ENCODE data around the gene ST14.
"Not testable (repeated sequence)": the region's sequence is repeated elsewhere in the genome, so short reads cannot be mapped to it uniquely, and the experiment has no call there.

Gene ST14

GRCh38 chr11:130164221-130164570 is 4.6 kb downstream of the ST14 start:
- DNase-seq (ENCODE audit: low read depth), result no peak

- DNase-seq (ENCODE audit: low read depth), result no peak
These were observed 6.2 kb downstream of the ST14 start for GRCh38 chr11:130165601-130166456.

- no peak for DNase-seq (ENCODE audit: low read depth)
These were observed 6.8 kb downstream of the ST14 start for GRCh38 chr11:130166457-130166784.

- DNase-seq (ENCODE audit: low read depth), result no peak
These were observed 7.6 kb downstream of the ST14 start for GRCh38 chr11:130167146-130167545.

GRCh38 chr11:130168105-130168504 is 8.5 kb downstream of the ST14 start:
- no peak for DNase-seq (ENCODE audit: low read depth)

- no peak for DNase-seq (ENCODE audit: low read depth)
These were observed 10.8 kb downstream of the ST14 start for GRCh38 chr11:130170345-130170744.

GRCh38 chr11:130171534-130171933 is 12.0 kb downstream of the ST14 start:
- DNase-seq (ENCODE audit: low read depth), result no peak

- DNase-seq (ENCODE audit: low read depth), result not testable (repeated sequence)
These were observed 12.4 kb downstream of the ST14 start for GRCh38 chr11:130172001-130172400.

- no peak for DNase-seq (ENCODE audit: low read depth)
These were observed 15.1 kb downstream of the ST14 start for GRCh38 chr11:130174642-130175041.

GRCh38 chr11:130175898-130176297 is 16.3 kb downstream of the ST14 start:
- no peak for DNase-seq (ENCODE audit: low read depth)

- DNase-seq (ENCODE audit: low read depth), result no peak
These were observed 18.2 kb downstream of the ST14 start for GRCh38 chr11:130177782-130178181.

- DNase-seq (ENCODE audit: low read depth), result no peak
These were observed 19.1 kb downstream of the ST14 start for GRCh38 chr11:130178441-130179339.

GRCh38 chr11:130179396-130180306 is 20.1 kb downstream of the ST14 start:
- no peak for DNase-seq (ENCODE audit: low read depth)

- no peak for DNase-seq (ENCODE audit: low read depth)
These were observed 20.9 kb downstream of the ST14 start for GRCh38 chr11:130180491-130180890.

GRCh38 chr11:130180896-130181294 is 21.3 kb downstream of the ST14 start:
- DNase-seq (ENCODE audit: low read depth), result no peak

- no peak for DNase-seq (ENCODE audit: low read depth)
These were observed 22.0 kb downstream of the ST14 start for GRCh38 chr11:130181295-130182272.

GRCh38 chr11:130183878-130184610 is 24.5 kb downstream of the ST14 start:
- DNase-seq (ENCODE audit: low read depth), result no peak

GRCh38 chr11:130187096-130187495 is 27.5 kb downstream of the ST14 start:
- DNase-seq (ENCODE audit: low read depth), result no peak

- no peak for DNase-seq (ENCODE audit: low read depth)
These were observed 28.5 kb downstream of the ST14 start for GRCh38 chr11:130188047-130188446.
